PC-3 (cell line): ENCODE measurements around the gene UBXN4. TPM values are rescaled to one million over a fixed set of nuclear protein-coding genes. Genes with fewer than 3 reads are reported as not detected.

Source experiments
- ATAC-seq: fragments of 200-7000 bp; cut with Tn5 transposase; 2 replicates; pipeline ENCODE4 v1.9.1; 2020; ENCODE audit warnings: mild to moderate bottlenecking, moderate library complexity
- BruUV-seq: library from RNA; stranded (reverse); fragments of 400-500 nt; replicated peaks from 2 replicates; lab custom pipeline; 2021; lab: Mats Ljungman, UMichigan
- CTCF ChIA-PET: fragments of 300-600 bp; sonication (Branson Sonifier 250); formaldehyde crosslinking; loops from one replicate; lab custom pipeline; 2022; ENCODE audit warnings: antibody characterized with exemption; lab: Charles Lee
- POLR2A ChIA-PET: fragments of 300-600 bp; sonication (Branson Sonifier 250); formaldehyde crosslinking; loops from one replicate; lab custom pipeline; 2022; ENCODE audit warnings: antibody characterized with exemption; ENCODE audit not compliant: unreplicated experiment; lab: Charles Lee
- DNase-seq: peaks from one replicate; pipeline ENCODE4 v3.0.0-alpha.2; 2015
- H2AFZ ChIP-seq: fragments of 300-600 bp; sonication (generic); 2 replicates; pipeline ENCODE4 v1.6.0; 2016; ENCODE audit warnings: antibody characterized with exemption, low read length
- H3F3A ChIP-seq: fragments of 300-600 bp; sonication (generic); one replicate; pipeline ENCODE4 v1.6.0; 2017; ENCODE audit warnings: antibody characterized with exemption, low read length, control low read depth, mild to moderate bottlenecking; ENCODE audit not compliant: unreplicated experiment
- H3K27ac ChIP-seq: fragments of 300-600 bp; sonication (generic); 2 replicates; pipeline ENCODE4 v1.5.1; 2016; ENCODE audit warnings: mild to moderate bottlenecking, low read length
- H3K27me3 ChIP-seq: fragments of 300-600 bp; sonication (generic); 2 replicates; pipeline ENCODE4 v1.6.1; 2016; ENCODE audit warnings: low read length, mixed read lengths
- H3K36me3 ChIP-seq: fragments of 300-600 bp; sonication (generic); 2 replicates; pipeline ENCODE4 v1.6.1; 2016; ENCODE audit warnings: low read depth, mixed run types, low read length, mixed read lengths
- H3K4me1 ChIP-seq: fragments of 300-600 bp; sonication (generic); 2 replicates; pipeline ENCODE4 v1.5.1; 2016; ENCODE audit warnings: low read length; ENCODE audit not compliant: insufficient read depth
- H3K4me2 ChIP-seq: fragments of 300-600 bp; sonication (generic); 2 replicates; pipeline ENCODE4 v1.6.0; 2016; ENCODE audit warnings: low read length
- H3K4me3 ChIP-seq: fragments of 300-600 bp; sonication (generic); 2 replicates; pipeline ENCODE4 v1.5.1; 2016; ENCODE audit warnings: mild to moderate bottlenecking, low read length, mixed read lengths
- H3K79me2 ChIP-seq: fragments of 300-600 bp; sonication (generic); 2 replicates; pipeline ENCODE4 v1.6.1; 2017; ENCODE audit warnings: low read length, mixed read lengths
- H3K9ac ChIP-seq: fragments of 300-600 bp; sonication (generic); 2 replicates; pipeline ENCODE4 v1.6.0; 2016; ENCODE audit warnings: mild to moderate bottlenecking, low read length
- H3K9me2 ChIP-seq: fragments of 300-600 bp; sonication (generic); replicated peaks from 2 replicates; pipeline ENCODE4 v1.6.1; 2016; ENCODE audit warnings: mixed run types, low read length, mixed read lengths
- H3K9me3 ChIP-seq: fragments of 300-600 bp; sonication (generic); 2 replicates; pipeline ENCODE4 v1.6.1; 2016; ENCODE audit warnings: low read length, mixed read lengths
- H4K20me1 ChIP-seq: fragments of 300-600 bp; sonication (generic); 2 replicates; pipeline ENCODE4 v1.6.1; 2016; ENCODE audit warnings: low read length, mixed read lengths
- EZH2 ChIP-seq: fragments of 300-600 bp; sonication (generic); IDR thresholded peaks from one replicate; pipeline ENCODE4 v1.6.1; 2017; ENCODE audit warnings: antibody characterized with exemption, mild to moderate bottlenecking, low read length; ENCODE audit not compliant: unreplicated experiment
- EZH2phosphoT487 ChIP-seq: fragments of 300-600 bp; sonication (generic); IDR thresholded peaks from 2 replicates; pipeline ENCODE4 v1.6.1; 2018; ENCODE audit warnings: mild to moderate bottlenecking, antibody characterized with exemption, low read length, borderline replicate concordance
- intact Hi-C: fragments of 100-400 bp; cut with micrococcal nuclease; formaldehyde crosslinking; loops from 2 replicates; pipeline ENCODE4 v1.9.0; 2023
- total RNA-seq: library from RNA; depleted of rRNA; stranded (reverse); fragments of >200 nt; gene quantifications from 2 replicates; pipeline ENCODE4 v1.2.3, GENCODE V29; 2014
- TF ChIP-seq, protein P1 (sequence below): fragments of 300-600 bp; sonication (generic); conservative IDR thresholded peaks from 2 replicates; pipeline ENCODE4 v1.5.1; 2017; ENCODE audit warnings: antibody characterized with exemption, low read depth, mild to moderate bottlenecking, low read length

The UBXN4 gene
- total RNA-seq, 1 experiment from 2014 or later: 38.3 TPM

DNA sequence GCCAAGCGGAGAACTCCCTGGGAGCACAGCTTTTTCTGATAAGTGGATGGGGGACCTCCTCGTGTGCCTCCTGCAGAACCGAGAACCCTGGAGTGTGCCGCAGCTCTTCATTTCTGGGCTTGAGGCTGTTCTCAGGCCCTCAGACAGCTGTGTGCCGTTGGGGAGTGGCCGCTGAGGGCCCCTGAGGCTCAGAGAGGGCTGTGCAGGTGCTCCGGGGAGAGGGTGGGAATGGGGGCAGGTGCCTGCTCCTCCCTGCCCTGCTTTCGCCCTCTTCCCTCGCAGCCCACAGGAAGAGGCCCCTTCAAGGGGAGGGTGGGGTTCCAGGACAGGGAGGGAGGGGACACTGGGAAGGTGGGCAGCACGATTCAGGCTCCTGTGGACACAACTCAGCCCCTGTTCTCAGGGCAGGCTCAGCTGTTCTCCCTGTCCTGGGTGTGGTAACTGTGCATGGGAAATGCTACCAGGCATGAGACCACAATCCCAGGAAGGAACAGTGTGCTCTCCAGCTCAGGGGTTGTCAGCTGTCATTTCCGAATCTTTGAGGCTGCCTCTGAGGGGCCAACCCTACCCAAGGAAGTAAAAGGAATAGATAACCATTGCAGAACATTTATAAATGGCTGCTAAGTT, 84.0 kb downstream of the UBXN4 start:
- no peak overlapping the region for H3K4me3 ChIP-seq
- H3K4me2 ChIP-seq: no peak overlapping the region
- DNase-seq (no peak), ATAC-seq (no peak)
- H3K36me3 ChIP-seq: no peaks in the 10 kb centered on the region
- no peak overlapping the region for H3K9ac ChIP-seq
- H3K79me2 ChIP-seq: no peaks in the 10 kb centered on the region
- ChIA-PET CTCF (no interaction called here), POLR2A (no interaction called here)
- H4K20me1 ChIP-seq: no peaks in the 10 kb centered on the region
- TF ChIP-seq, protein P1, sequence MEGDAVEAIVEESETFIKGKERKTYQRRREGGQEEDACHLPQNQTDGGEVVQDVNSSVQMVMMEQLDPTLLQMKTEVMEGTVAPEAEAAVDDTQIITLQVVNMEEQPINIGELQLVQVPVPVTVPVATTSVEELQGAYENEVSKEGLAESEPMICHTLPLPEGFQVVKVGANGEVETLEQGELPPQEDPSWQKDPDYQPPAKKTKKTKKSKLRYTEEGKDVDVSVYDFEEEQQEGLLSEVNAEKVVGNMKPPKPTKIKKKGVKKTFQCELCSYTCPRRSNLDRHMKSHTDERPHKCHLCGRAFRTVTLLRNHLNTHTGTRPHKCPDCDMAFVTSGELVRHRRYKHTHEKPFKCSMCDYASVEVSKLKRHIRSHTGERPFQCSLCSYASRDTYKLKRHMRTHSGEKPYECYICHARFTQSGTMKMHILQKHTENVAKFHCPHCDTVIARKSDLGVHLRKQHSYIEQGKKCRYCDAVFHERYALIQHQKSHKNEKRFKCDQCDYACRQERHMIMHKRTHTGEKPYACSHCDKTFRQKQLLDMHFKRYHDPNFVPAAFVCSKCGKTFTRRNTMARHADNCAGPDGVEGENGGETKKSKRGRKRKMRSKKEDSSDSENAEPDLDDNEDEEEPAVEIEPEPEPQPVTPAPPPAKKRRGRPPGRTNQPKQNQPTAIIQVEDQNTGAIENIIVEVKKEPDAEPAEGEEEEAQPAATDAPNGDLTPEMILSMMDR: no peak
- TF ChIP-seq EZH2 (no peak), EZH2phosphoT487 (no peak)
- intact Hi-C loops: no loop called here
- no peaks in the 10 kb centered on the region for H3K4me1 ChIP-seq
- H3K9me2 ChIP-seq: no peaks in the 10 kb centered on the region
- no peak overlapping the region for H3K27ac ChIP-seq
- H2AFZ ChIP-seq: no peak overlapping the region
- no peaks in the 10 kb centered on the region for H3K9me3 ChIP-seq
- H3F3A ChIP-seq: no peaks in the 10 kb centered on the region
- no peaks in the 10 kb centered on the region for H3K27me3 ChIP-seq
- BruUV-seq: no TSS peak

DNA sequence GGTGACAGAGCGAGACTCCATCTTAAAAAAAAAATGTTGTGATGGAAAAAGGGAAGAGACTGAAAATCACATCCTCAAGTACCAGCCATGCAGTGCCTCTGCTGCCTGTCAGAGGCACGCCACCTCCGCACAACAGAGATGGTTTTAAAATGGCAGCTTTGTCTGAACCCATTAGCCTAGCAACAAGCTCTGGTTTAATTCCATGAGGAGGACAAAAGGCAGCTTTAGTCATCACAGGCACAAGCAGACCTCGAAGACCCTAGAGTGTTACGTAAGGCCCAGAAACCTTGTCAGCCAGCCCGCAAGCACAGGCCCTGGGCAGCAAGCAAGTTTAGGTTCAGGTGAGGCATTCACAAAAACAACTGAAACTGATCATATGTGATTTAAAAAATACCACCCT, 84.9 kb downstream of the UBXN4 start:
- Histone ChIP-seq H3K4me2 (no peak overlapping the region), H3F3A (no peaks in the 10 kb centered on the region), H3K9me2 (no peaks in the 10 kb centered on the region), H3K79me2 (no peaks in the 10 kb centered on the region), H2AFZ (no peak overlapping the region), H3K9ac (no peak overlapping the region), H3K4me1 (no peaks in the 10 kb centered on the region), H3K9me3 (no peaks in the 10 kb centered on the region), H4K20me1 (no peaks in the 10 kb centered on the region), H3K36me3 (no peaks in the 10 kb centered on the region), H3K4me3 (no peak overlapping the region), H3K27me3 (no peaks in the 10 kb centered on the region), H3K27ac (no peak overlapping the region)
- no TSS peak for BruUV-seq
- POLR2A ChIA-PET: no interaction called here
- DNase-seq (no peak), ATAC-seq (no peak)
- TF ChIP-seq, protein P1: no peak
- no peak for TF ChIP-seq EZH2phosphoT487
- TF ChIP-seq EZH2: no peak
- CTCF ChIA-PET: no interaction called here
- intact Hi-C loops: no loop called here

DNA sequence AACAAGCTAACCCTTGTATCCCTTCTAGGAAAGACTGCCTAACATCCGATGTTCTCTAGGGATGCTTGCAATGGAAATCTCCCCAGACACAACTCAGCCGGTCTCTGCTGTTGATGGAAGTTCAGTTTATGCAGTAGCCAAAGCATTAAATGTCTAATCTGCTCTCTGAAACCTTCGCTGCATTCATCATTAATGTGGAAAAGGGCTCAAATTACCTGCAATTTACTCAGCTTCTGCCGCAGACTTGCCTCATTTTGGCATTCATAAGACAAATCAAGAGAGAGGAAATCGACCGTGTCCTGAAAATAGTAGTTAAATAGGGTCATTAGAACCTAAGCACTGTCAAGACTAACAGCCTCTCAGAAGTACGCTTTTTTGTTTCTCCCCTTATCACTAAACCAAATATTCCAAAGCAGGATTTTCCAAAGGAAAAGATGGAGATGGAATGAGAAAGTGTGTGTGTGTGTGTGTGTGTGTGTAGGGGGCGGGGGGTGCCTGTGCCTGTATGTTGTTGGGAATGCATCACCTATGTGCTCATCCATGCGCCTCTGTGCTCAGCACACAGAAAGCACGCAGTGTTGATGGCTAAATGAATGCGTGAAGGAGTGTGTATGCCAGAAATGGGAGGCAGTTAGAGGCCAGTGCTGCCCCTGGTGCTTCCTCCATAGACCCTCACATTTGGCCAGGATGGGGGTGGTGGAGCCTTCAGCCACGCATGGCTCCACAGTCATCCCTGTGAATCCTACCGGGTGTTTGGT, 87.9 kb downstream of the UBXN4 start:
- H3K9me2 ChIP-seq: no peaks in the 10 kb centered on the region
- ChIA-PET CTCF (no interaction called here), POLR2A (no interaction called here)
- no peaks in the 10 kb centered on the region for H3K9me3 ChIP-seq
- ATAC-seq: no peak
- no peaks in the 10 kb centered on the region for H4K20me1 ChIP-seq
- H3K9ac ChIP-seq: no peak overlapping the region
- no peaks in the 10 kb centered on the region for H3K36me3 ChIP-seq
- no peak overlapping the region for H3K27ac ChIP-seq
- BruUV-seq: no TSS peak
- H3F3A ChIP-seq: no peaks in the 10 kb centered on the region
- H3K27me3 ChIP-seq: no peaks in the 10 kb centered on the region
- TF ChIP-seq, protein P1: no peak
- TF ChIP-seq EZH2phosphoT487 (no peak), EZH2 (no peak)
- H2AFZ ChIP-seq: no peak overlapping the region
- no peak for DNase-seq
- no peak overlapping the region for H3K4me2 ChIP-seq
- no peaks in the 10 kb centered on the region for H3K79me2 ChIP-seq
- no peaks in the 10 kb centered on the region for H3K4me1 ChIP-seq
- intact Hi-C loops: no loop called here
- H3K4me3 ChIP-seq: no peak overlapping the region
